GM03348 (cell line): ENCODE data around the gene HSPB1.
"Not testable (repeated sequence)": the region's sequence is repeated elsewhere in the genome, so short reads cannot be mapped to it uniquely, and the experiment has no call there.

Experiments used
- DNase-seq: peaks from one replicate; pipeline ENCODE4 v3.0.0; 2012; ENCODE audit warnings: low spot score

HSPB1 gene

DNA sequence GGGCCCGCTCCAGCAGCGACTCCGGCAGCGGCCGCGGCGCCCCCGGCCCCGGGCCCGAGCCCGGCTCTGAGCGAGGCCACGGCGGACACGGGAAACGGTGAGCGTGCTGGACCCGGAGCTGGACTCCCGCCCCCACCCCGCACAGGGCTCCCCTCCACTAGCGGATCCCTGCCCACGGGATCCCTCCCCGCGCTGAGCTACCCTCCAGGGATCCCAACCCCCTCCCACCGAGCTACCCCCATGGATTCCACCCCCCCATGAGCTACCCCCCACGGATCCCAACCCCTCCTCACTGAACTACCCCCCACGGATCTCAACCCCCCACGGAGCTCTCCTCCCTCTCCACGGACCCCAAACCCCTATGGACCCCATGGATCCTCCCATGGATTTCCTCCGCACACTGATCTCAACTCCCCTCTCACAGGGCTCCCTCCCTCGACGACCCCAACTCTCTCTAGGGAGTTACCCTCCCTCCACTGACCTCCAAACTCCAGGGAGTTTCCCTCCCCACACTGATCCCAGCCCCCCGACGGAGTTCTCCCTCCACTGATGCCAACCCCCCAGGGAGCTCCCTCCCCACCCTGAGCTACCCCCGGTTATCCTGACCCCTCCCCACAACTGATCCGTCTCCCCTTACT, 20.6 kb upstream of the HSPB1 start:
- no peak for DNase-seq

DNA sequence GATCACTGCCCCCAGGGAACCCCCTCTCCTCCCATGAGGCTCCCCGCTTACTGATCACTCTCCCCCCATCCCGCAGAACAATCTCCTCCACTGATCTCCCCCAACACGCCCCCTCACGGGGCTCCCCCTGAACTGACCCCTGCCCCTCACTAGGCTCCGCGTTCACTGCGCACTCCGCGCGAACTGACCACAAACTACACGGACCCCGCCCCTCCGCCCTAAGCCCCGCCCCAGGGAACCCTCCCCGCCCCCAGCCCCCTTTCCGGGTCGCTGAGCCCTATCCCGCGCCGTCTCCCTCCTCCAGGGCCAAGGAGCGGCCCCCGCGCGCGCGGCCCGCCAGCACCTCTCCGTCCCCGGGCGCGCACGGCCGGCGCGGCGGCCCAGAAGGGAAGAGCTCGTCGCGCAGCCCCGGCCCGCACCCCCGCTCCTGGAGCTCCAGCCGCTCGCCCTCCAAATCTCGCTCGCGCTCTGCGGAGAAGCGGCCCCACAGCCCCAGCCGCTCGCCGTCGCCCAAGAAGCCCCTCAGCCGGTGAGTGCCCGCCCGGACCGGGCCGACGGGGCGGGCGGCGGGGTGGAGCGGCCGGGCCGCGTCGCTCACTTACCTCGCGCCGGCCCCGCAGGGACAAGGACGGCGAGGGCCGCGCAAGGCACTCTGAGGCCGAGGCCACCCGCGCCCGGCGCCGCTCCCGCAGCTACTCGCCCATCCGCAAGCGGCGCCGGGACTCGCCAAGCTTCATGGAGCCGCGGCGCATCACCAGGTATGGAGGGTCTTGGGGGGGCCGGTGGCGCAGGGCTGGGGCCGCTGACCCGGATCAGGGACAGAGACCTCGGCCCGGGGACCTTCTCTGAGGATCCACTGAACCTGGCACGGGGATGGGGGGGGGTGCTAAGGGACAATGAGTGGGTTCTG, 19.9 kb upstream of the HSPB1 start:
- peak; percentile 39 for DNase-seq

DNA sequence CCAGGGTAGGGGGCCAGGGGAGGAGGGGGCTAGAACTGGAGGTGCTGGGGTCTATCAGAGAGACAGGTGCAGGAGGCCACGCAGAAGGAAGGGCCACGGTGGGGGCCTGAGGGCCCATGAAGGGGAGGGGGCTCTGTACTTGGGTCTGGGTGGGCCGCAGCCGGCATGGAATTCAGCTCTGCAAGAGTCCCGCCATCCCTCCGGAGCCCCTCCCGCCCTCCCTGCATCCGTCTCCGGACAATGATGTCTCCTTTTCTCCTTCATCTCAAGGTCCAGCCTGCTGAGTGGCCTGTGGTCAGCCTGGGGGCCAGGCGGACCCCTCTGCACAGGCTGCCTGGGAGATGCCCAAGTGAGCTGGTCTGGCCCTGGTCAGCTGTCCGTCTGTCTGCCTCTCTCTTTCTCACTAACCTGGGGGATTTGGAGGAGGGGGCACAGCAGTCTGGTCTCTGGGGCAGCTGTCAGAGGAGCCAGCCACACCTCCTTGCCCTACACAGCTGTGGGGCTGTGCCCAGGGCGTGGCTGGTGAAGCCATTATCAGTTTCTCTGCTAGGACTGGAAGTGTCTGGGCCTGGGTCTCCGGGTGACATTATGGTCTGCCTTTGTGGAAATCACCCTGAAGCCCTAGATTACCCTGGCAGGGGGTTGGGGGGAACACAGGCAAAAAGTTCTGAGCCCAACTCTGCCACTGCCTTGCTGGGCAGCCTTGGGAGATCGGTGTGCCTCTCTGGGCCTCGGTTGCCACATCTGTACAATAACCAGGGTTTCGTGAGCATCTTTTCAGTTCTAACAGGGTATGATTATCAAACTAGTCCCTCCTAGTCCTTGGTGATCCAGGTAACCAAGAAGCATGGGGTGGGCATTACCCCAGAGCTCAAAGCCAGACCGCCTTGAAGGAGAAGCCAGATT, 19.0 kb upstream of the HSPB1 start:
- no peak for DNase-seq

DNA sequence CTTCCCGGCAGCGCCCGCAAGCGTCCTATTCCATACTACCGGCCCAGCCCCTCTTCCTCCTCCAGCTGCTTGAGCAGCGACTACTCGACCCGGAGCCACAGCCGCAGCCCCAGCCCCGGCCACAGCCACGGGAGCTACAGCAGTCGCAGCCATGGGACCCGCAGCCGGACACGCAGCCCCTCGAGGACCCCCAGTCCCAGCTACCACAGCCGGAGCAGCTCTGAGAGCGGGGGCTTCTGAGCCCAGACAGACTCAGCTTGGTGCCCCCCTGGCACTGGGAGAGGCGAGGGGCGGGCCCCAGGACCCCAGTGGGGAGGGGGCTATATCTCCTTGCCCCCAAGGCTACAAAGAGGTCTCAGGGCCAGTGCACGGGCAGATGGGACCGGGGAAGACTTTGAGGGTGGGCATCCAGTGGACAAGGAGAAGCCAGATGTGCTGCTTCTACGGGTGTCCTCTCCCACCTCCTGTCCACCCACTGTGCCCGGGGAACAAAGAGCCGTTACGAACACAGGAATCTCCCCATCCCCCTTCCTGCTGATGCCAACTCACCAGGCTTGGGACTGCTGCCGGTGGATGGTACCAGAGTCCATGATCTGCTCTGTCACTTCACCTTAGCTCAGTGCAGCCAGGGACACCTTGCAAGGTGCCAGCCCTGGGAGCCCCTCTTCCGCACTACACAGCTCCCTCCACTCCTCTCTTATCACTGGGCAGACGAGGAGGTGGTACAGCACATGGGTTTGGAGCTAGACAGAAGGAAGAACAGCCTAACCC, 16.7 kb upstream of the HSPB1 start:
- DNase-seq: no peak

DNA sequence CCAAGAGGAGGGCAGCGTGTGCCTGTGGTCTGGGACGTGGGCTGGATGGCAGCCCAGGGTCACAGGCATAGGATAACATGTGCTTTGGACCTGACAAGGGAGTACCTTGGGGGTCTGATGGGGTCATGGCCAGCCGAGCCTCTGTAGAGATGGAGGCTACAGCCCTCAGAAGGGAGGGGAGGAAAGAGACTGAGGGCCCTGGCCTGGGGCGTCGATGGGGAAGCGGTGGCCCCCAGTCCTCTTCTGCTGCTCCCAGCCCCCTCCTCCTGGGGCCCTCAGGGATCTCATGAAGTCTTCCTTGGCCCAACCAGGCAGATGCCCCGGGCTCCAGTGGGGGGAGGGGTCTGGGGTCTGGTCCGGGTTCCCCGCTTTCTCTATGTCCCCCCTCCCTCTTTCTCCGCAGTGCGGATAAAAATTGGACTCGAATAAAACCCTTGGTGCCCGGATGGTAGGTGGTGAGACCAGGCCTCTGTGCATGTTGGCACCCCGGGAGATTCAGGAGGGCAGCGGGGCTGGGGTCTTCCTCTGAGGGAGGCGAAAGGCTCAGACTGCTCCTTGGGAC, 15.6 kb upstream of the HSPB1 start:
- DNase-seq: no peak

DNA sequence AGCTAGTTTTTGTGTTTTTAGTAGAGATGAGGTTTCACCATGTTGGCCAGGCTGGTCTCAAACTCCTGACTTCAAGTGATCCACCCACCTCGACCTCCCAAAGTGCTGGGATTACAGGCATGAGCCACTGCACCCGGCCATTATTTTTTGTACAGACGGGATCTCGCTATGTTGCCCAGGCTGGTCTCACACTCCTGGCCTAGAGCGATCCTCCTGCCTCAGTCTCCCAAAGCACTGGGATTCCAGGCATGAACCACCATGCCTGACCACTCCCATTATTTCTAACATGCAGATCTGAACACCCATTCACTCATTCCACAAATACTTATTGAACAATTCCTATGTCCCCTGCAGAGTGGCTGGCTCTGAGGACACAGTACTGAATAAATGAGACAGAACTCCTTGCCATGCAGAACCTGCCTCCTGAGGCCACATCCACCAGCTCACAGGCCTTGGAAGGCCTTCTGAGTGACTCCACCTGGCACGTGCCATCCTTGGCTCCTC, 11.6 kb upstream of the HSPB1 start:
- DNase-seq: not testable (repeated sequence)

DNA sequence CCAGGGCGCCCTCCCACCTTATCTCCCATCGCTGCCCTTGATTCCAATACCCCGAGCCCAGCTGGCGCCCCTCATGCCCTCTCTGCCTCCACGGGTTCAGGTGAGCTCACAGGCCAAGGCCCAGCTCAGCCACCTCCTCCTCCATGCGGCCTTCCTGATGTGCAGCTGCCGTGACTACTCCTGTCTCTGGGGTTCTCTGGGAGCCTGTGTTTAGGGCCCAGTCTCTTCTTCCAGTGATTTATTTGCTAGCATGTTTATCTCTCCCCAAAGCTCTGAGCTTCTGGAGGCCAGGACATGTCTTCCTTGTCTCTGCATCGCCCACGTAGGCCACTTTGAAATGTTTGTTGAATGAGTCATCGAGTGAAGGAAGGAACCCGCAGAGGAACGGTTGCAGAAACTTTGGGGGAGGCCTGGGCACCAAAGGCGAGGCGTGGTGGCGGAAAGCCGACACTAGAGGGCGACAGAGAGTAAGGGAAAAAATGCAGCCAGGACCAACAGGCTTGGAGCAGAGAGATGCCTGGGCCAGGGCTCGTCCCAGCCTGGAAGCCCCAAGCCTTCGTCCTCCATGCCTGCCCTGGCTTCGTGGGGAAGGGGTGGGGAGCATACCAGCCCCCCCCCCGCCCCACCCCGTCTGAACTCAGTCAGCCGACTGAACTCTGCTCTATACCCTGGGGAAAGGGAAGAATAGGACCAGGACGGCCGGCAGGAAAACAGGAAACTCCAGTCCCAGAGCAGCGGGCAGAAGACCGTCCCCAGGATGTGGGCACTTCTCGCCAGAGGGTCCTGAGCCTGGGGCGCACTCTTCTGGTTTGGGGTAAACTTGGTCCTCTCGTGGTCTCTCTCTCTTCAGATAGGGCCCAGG, 10.9 kb upstream of the HSPB1 start:
- peak; percentile 93 for DNase-seq

DNA sequence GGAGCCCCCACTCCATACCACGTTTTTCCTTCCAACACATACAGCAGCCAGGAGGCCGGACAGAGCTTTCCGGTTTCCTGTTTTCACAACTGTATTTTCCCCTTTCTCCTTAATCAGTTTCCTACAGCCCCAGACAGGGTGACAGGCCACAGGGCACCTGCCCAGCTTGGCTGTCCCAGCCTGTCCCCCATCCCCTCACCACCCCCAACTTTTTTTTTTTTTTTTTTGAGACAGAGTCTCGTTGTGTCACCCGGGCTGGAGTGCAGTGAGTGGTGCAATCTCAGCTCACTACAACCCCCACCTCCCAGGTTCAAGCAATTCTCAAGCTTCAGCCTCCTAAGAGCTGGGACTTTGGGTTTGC, 10.3 kb upstream of the HSPB1 start:
- DNase-seq: no peak

DNA sequence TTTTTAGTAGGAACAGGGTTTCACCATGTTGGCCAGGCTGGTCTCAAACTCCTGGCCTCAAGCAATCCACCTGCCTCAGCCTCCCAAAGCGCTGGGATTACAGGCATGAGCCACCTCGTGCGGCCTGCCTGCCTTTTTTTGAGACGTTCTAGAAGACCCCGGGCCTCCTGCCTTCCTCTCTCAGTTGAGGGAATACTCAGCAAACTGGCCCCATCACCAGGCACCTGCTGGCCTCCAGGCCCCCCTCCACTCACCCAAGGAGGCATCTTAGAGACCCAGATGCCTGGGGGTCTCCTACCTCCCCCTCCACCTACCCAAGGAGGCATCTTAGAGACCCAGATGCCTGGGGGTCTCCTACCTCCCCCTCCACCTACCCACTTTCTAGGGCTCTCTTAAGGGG, 9.6 kb upstream of the HSPB1 start:
- not testable (repeated sequence) for DNase-seq

DNA sequence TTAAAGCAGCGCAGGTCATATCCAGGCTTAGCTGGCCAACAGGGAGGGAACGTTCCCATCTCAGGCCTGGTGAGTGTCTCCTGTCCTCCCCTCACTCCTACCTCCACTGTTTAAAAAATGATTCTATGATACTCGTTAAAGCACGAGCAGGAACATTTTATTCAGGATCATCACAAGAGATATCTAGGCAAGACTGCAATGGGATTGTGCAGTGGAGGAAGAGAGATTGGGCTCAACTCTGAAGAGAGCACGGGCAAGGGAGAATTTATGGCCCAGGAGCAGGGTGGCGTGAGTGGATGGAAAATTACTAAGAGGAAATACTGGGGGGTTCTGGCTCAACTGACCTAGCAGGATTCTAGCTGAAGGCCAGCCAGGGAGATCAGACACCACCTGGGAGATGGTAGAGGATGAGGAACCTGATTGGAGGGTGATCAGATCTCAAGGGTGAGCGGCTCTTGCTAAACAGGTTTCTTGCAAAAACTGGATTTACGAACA, 9.0 kb upstream of the HSPB1 start:
- no peak for DNase-seq

DNA sequence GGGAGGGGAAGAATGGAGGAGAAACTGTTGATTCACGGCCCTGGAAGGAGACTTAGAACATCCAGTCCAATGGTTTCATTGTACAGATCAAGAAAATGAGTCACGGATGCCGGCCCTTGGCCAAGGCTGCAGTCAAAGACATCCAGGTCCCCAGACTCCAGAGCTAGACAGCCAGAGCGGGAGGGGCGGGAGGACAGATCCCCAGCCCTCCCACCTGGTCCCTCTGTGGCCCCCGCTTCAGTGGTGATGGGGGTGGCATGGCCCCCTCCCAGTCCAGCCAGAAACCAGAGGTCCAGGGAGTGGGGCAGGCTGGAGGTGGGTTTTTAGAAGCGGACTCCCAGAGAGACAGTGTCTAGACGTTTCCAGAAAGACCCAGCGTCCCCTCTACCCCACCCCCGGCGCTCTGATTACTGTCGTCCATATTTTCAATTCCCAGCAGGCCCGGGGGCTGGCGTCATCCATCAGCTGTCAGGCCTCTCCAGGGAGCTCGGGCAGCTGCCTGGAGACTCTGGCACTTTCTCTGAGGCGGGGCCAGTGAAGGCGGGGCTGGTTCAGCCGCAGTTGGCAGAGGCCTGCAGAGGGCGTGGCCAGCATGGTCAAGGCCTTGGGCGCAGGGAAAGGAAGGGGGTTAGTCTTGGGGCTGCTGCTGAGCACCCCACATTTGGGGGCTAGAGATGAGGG, 8.0 kb upstream of the HSPB1 start:
- DNase-seq: peak; percentile 89

DNA sequence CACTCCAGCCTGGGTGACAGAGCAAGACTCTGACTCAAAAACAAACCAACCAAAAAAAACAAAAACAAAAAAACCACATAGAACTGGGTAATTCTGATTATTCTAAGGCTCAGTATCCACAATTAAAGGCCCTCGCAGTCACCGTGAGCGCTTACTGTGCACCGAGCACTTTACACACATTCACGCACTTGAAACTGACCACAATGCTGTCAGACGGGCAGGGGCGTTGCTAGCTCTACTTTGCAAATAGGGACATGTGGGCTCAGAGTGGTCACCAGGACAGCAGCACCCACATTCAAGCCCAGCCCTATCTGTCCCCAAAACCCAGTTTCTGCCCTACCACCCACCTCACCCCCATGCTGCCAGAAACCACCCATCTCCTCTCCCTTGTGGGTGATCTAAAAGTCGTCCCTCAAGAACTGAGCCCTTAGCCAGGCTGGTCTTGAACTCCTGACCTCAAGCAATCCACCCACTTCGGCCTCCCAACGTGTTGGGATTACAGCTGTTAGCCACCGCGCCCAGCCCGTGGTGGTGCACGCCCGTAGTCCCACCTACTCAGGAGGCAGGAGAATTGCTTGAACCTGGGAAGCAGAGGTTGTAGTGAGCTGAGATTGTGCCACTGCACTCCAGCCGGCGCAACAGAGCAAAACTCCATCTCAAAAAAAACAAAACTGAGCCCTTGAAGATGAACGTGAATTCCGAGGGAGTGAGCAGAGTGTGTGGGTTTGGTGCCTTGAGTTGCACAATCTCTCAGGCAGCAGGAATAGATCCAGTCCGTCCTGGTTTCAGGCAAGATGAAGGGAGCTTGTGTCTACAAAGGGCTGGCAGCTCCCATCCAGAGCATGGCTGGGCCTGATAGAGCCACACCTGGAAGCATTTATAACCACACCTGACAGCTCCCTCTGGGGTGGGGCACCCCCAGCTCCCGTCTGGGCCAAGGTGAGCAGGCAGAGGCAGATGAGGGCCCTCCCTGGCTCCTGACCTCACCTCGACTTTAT, 5.4 kb upstream of the HSPB1 start:
- DNase-seq: peak; percentile 78

DNA sequence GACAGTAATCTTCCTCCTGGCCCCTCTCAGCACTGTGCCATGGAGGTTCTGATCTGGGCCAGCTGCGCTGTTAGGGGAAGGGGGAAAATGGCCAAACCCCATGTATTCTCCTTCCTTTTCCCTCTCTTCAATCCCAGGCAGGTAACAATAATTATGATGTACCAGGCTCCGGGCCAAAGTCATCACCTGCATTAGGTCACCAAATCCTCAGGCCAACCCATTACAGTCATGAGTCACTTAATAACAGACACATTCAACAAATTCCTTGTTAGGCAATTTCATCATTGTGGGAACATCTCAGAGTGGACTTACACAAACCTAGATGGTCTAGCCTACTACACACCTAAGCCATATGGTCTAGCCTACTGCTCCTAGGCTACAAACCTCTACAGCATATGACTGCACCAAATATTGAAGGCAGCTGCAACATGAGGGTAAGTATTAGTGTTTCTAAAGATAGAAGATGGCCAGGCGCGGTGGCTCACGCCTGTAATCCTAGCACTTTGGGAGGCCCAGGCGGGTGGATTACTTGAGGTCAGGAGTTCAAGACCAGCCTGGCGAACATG, 2.2 kb upstream of the HSPB1 start:
- no peak for DNase-seq

DNA sequence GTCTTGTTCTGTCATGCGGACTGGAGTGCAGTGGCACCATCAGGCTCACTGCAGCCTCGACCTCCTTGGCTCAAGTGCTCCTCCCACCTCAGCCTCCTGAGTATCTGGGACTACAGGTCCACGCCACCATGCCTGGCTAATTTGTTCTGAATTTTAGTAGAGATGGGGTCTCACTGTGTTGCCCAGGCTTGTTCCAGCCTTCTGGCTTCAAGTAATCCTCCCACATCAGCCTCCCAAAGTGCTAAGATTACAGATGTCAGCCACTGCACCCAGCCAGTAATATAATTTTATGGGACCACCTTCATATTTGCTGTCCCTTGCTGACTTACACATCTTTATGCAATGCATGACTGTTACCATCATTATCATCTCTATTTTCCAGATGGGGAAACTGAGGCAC, 1.5 kb upstream of the HSPB1 start:
- no peak for DNase-seq

DNA sequence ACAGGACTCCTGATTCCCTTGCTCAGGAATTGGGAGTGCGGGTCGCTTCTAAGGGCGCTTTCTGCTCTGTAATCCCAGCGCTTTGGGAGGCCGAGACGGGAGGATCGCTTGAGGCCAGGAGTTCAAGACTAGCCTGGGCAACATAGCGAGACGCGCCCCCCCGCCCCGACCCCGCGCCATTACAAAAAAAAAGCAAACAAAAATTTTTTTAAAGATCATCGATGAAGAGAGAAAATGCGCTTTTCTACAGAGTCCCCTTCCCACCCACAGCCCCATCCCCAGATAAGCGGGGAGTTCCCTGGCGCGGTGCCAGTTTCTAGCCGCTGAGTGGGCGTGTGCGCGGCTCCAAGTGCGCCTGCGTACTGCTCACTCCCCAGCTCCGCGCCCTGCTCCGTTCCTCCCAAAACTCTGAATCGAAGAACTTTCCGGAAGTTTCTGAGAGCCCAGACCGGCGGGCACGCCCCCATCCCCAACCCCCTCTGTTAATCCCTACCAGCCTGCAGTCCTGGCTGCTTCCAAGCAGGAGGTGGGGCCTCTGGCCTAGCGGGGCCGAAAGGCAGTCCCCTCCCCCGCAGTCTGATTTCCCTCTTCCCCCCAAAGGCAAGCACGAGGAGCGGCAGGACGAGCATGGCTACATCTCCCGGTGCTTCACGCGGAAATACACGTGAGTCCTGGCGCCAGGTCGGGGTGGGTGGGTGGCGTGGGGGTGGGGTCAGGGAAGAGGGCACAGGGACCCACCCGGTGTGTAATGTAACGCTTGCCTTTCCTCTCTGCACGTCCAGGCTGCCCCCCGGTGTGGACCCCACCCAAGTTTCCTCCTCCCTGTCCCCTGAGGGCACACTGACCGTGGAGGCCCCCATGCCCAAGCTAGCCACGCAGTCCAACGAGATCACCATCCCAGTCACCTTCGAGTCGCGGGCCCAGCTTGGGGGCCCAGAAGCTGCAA, 1.0 kb downstream of the HSPB1 start:
- peak; percentile 94 for DNase-seq

DNA sequence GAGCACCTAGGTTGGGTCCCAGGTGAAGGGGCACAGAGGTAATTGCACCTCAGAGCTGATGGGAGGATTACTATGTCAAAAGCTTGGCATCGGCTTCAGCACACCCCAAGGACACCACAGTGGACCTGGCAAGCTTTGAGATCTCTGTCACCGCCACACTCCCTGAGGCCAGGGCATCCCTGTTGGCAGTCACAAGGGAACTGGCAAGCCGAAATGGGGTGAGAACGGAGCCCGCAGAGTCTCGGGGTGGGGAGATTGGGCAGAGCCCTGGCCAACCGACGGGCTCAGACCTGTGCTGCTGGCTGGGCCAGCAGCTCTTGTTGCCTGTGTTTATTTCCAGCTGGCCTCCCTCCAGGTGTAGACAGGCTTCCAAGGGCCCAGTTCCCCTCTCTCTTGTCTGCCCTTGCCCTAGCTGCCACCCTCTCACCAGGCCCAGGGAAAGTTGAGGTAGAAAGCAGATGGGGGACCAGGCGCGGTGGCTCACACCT, 2.5 kb downstream of the HSPB1 start:
- DNase-seq: peak; percentile 22

DNA sequence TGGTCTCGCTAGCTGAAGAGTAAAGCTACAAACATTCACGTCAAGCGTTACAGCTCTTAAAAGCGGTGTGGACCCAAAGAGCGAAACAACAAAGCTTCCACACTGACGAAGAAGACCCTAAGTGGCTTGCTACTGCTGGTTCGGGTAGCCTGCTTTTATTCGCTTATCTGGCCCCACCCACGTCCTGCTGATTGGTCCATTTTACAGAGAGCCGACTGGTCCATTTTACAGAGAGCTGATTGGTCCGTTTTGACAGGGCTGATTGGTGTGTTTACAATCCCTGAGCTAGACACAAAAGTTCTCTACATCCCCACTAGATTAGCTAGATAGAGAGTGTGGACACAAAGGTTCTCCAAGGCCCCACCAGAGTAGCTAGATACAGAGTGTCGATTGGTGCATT, 6.4 kb downstream of the HSPB1 start:
- DNase-seq: not testable (repeated sequence)
